ENCODE measurements around the gene C2orf72. TPM values are rescaled to one million over a fixed set of nuclear protein-coding genes. Genes with fewer than 3 reads are reported as not detected.

C2orf72 gene
- total and polyA plus RNA-seq, 10 of the 15 experiments (the other 5 are each of a cell fraction or from before 2014, with no cell fraction given) = under 0.01 to 0.29 (median 0.10) TPM; not detected in 6

DNA sequence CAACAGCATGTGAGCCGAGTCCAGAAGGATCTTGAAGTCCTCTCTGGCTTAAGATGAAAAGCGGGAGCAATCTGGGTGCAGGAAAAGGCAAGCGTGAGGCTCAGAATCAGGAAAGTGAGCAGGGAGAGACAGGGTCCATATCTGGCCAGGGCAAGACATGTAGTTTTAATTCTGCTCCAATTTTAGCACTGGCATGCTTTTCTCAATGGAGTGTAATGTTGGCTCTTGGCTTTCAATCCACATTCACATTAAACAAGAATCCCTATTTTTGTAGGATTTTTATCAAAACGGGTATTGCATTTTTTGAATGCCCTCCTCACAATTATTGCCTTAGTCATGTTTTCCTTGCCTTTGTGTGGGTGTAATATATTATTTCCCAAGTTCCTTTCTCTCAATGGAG, 35.4 kb upstream of the C2orf72 start (continued):
- TF ChIP-seq PKNOX1 (IDR thresholded peaks at IDR 0.05) (no peak), POLR2AphosphoS2 (IDR thresholded peaks at IDR 0.05; ENCODE audit: low read depth, low read length) (no peak)

- H3K36me3 ChIP-seq (ENCODE audit: control insufficient read depth in 2 of 2, insufficient read depth in 2 of 2, low read length in 1 of 2) = no peaks in the 10 kb centered on the region
- no peaks in the 10 kb centered on the region for H3K4me1 ChIP-seq (ENCODE audit: control insufficient read depth, insufficient read depth, low read length)
- no peak for ATAC-seq
- BruUV-seq (replicated peaks) = no TSS peak
- in situ Hi-C loops (cut with MboI) (no loop called here), intact Hi-C loops (cut with micrococcal nuclease; ENCODE audit: unreplicated experiment) (no loop called here)
- H3K79me2 ChIP-seq (ENCODE audit: control insufficient read depth, insufficient read depth, low read length) = no peaks in the 10 kb centered on the region
- FAIRE-seq = no peak
- H3K27ac ChIP-seq (ENCODE audit: control insufficient read depth, insufficient read depth) = no peak overlapping the region
- no peak overlapping the region for H2AFZ ChIP-seq (ENCODE audit: control insufficient read depth, low read depth, low read length)
- H3K4me3 ChIP-seq = no peak overlapping the region
- H3K9me3 ChIP-seq (replicated peaks; ENCODE audit: control insufficient read depth, insufficient read depth, low read length) = no peaks in the 10 kb centered on the region; the same call in 2 of the 3 replicates
- no peaks in the 10 kb centered on the region for H4K20me1 ChIP-seq (ENCODE audit: control insufficient read depth, insufficient read depth)
- 24% methylated on average over 10 of the region's 10 CpGs for WGBS (ENCODE audit: insufficient coverage, insufficient replicate concordance, low lambda C conversion rate, missing lambda C conversion rate)
- RAD21 ChIA-PET (ENCODE audit: unreplicated experiment) = no interaction called here
- DNase-seq (ENCODE audit: low read depth, low spot score) = no peak
- no peak overlapping the region for H3K4me2 ChIP-seq (ENCODE audit: control insufficient read depth, insufficient read depth)
- TF ChIP-seq USF1 (IDR thresholded peaks at IDR 0.05; ENCODE audit: borderline replicate concordance, extremely low read length, insufficient read depth, low read depth, low read length) (no peak), SMAD5 (IDR thresholded peaks at IDR 0.05; ENCODE audit: low read depth) (no peak), BACH1 (IDR thresholded peaks at IDR 0.05; ENCODE audit: borderline replicate concordance) (no peak), SP1 (IDR thresholded peaks at IDR 0.05; ENCODE audit: low read depth, low read length) (no peak), PML (IDR thresholded peaks at IDR 0.05; ENCODE audit: low read length) (no peak)
- TF ChIP-seq, protein P1, sequence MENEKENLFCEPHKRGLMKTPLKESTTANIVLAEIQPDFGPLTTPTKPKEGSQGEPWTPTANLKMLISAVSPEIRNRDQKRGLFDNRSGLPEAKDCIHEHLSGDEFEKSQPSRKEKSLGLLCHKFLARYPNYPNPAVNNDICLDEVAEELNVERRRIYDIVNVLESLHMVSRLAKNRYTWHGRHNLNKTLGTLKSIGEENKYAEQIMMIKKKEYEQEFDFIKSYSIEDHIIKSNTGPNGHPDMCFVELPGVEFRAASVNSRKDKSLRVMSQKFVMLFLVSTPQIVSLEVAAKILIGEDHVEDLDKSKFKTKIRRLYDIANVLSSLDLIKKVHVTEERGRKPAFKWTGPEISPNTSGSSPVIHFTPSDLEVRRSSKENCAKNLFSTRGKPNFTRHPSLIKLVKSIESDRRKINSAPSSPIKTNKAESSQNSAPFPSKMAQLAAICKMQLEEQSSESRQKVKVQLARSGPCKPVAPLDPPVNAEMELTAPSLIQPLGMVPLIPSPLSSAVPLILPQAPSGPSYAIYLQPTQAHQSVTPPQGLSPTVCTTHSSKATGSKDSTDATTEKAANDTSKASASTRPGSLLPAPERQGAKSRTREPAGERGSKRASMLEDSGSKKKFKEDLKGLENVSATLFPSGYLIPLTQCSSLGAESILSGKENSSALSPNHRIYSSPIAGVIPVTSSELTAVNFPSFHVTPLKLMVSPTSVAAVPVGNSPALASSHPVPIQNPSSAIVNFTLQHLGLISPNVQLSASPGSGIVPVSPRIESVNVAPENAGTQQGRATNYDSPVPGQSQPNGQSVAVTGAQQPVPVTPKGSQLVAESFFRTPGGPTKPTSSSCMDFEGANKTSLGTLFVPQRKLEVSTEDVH (IDR thresholded peaks at IDR 0.05; ENCODE audit: low read depth, partially characterized antibody) = no peak
- TF ChIP-seq, protein P2, sequence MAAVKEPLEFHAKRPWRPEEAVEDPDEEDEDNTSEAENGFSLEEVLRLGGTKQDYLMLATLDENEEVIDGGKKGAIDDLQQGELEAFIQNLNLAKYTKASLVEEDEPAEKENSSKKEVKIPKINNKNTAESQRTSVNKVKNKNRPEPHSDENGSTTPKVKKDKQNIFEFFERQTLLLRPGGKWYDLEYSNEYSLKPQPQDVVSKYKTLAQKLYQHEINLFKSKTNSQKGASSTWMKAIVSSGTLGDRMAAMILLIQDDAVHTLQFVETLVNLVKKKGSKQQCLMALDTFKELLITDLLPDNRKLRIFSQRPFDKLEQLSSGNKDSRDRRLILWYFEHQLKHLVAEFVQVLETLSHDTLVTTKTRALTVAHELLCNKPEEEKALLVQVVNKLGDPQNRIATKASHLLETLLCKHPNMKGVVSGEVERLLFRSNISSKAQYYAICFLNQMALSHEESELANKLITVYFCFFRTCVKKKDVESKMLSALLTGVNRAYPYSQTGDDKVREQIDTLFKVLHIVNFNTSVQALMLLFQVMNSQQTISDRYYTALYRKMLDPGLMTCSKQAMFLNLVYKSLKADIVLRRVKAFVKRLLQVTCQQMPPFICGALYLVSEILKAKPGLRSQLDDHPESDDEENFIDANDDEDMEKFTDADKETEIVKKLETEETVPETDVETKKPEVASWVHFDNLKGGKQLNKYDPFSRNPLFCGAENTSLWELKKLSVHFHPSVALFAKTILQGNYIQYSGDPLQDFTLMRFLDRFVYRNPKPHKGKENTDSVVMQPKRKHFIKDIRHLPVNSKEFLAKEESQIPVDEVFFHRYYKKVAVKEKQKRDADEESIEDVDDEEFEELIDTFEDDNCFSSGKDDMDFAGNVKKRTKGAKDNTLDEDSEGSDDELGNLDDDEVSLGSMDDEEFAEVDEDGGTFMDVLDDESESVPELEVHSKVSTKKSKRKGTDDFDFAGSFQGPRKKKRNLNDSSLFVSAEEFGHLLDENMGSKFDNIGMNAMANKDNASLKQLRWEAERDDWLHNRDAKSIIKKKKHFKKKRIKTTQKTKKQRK (IDR thresholded peaks at IDR 0.05; ENCODE audit: low read depth, low read length) = no peak
- TF ChIP-seq, protein P3, sequence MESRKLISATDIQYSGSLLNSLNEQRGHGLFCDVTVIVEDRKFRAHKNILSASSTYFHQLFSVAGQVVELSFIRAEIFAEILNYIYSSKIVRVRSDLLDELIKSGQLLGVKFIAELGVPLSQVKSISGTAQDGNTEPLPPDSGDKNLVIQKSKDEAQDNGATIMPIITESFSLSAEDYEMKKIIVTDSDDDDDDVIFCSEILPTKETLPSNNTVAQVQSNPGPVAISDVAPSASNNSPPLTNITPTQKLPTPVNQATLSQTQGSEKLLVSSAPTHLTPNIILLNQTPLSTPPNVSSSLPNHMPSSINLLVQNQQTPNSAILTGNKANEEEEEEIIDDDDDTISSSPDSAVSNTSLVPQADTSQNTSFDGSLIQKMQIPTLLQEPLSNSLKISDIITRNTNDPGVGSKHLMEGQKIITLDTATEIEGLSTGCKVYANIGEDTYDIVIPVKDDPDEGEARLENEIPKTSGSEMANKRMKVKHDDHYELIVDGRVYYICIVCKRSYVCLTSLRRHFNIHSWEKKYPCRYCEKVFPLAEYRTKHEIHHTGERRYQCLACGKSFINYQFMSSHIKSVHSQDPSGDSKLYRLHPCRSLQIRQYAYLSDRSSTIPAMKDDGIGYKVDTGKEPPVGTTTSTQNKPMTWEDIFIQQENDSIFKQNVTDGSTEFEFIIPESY (IDR thresholded peaks at IDR 0.05) = no peak
- POLR2A ChIA-PET = no interaction called here
- no peak overlapping the region for H3K9ac ChIP-seq (ENCODE audit: control insufficient read depth, insufficient read depth, low read length)
- SMC1A ChIA-PET (ENCODE audit: uncharacterized antibody, unreplicated experiment) = no interaction called here
- H3K27me3 ChIP-seq (replicated peaks in 1 of 2; ENCODE audit: control insufficient read depth in 2 of 2, insufficient read depth in 2 of 2, low read length in 1 of 2) = peaks cover 0 to 1% of the 10 kb centered on the region in 2 experiments; a peak in 2 of 4 replicates
- CTCF ChIA-PET = no interaction called here
These were observed 34.7 kb upstream of the C2orf72 start for GRCh38 chr2:231002641-231003040.

All from GM12878 (cell line).